ENCODE data around the gene CUBN.

DNA sequence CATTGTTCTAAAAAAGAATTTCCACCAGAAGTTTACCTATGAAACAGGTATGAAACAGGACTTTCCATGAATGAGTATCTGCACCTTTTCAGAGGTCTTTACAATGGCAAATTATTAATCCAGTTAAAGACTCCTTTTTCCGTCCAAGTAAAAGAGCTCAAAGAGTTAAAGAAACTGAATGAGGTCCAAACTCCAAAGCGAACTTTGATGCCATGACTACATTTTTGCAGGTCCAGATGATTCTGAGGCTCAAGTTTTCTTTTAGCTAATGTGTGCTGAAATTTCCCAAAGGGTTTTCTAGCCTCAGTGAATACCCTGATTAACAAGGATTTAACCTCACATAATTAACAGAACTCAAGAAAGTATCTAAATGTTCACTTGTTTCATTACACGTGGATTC, 9.8 kb downstream of the CUBN start:
- TF ChIP-seq, protein P1, sequence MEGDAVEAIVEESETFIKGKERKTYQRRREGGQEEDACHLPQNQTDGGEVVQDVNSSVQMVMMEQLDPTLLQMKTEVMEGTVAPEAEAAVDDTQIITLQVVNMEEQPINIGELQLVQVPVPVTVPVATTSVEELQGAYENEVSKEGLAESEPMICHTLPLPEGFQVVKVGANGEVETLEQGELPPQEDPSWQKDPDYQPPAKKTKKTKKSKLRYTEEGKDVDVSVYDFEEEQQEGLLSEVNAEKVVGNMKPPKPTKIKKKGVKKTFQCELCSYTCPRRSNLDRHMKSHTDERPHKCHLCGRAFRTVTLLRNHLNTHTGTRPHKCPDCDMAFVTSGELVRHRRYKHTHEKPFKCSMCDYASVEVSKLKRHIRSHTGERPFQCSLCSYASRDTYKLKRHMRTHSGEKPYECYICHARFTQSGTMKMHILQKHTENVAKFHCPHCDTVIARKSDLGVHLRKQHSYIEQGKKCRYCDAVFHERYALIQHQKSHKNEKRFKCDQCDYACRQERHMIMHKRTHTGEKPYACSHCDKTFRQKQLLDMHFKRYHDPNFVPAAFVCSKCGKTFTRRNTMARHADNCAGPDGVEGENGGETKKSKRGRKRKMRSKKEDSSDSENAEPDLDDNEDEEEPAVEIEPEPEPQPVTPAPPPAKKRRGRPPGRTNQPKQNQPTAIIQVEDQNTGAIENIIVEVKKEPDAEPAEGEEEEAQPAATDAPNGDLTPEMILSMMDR (IDR thresholded peaks at IDR 0.05), result no peak
- no peak for TF ChIP-seq POLR2A (IDR thresholded peaks at IDR 0.05)
- TF ChIP-seq POLR2AphosphoS5 (IDR thresholded peaks at IDR 0.05), result no peak
- TF ChIP-seq EP300 (IDR thresholded peaks at IDR 0.05), result no peak
